Measurements from ENCODE around the gene PTCH1.

The PTCH1 gene

GRCh38 chr9:95419444-95419843 is 97.3 kb downstream of the PTCH1 start:
- DNase-seq (ENCODE audit: low read depth), result no peak
- TF ChIP-seq, protein P1, sequence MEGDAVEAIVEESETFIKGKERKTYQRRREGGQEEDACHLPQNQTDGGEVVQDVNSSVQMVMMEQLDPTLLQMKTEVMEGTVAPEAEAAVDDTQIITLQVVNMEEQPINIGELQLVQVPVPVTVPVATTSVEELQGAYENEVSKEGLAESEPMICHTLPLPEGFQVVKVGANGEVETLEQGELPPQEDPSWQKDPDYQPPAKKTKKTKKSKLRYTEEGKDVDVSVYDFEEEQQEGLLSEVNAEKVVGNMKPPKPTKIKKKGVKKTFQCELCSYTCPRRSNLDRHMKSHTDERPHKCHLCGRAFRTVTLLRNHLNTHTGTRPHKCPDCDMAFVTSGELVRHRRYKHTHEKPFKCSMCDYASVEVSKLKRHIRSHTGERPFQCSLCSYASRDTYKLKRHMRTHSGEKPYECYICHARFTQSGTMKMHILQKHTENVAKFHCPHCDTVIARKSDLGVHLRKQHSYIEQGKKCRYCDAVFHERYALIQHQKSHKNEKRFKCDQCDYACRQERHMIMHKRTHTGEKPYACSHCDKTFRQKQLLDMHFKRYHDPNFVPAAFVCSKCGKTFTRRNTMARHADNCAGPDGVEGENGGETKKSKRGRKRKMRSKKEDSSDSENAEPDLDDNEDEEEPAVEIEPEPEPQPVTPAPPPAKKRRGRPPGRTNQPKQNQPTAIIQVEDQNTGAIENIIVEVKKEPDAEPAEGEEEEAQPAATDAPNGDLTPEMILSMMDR (conservative IDR thresholded peaks at IDR 0.05; ENCODE audit: control insufficient read depth, insufficient read depth, low read depth, low read length), result no peak
- no peak overlapping the region for H3K4me3 ChIP-seq (ENCODE audit: control insufficient read depth, low read depth, low read length)

GRCh38 chr9:95415158-95415557 is 101.6 kb downstream of the PTCH1 start:
- DNase-seq (ENCODE audit: low read depth), result no peak
- TF ChIP-seq, protein P1 (conservative IDR thresholded peaks at IDR 0.05; ENCODE audit: control insufficient read depth, insufficient read depth, low read depth, low read length), result no peak
- no peak overlapping the region for H3K4me3 ChIP-seq (ENCODE audit: control insufficient read depth, low read depth, low read length)

GRCh38 chr9:95413793-95414192 is 103.0 kb downstream of the PTCH1 start:
- no peak overlapping the region for H3K4me3 ChIP-seq (ENCODE audit: control insufficient read depth, low read depth, low read length)
- TF ChIP-seq, protein P1 (conservative IDR thresholded peaks at IDR 0.05; ENCODE audit: control insufficient read depth, insufficient read depth, low read depth, low read length), result no peak
- no peak for DNase-seq (ENCODE audit: low read depth)

- TF ChIP-seq, protein P1 (conservative IDR thresholded peaks at IDR 0.05; ENCODE audit: control insufficient read depth, insufficient read depth, low read depth, low read length), result no peak
- no peak overlapping the region for H3K4me3 ChIP-seq (ENCODE audit: control insufficient read depth, low read depth, low read length)
- no peak for DNase-seq (ENCODE audit: low read depth)
Observed at GRCh38 chr9:95411054-95411892, 105.5 kb downstream of the PTCH1 start.

GRCh38 chr9:95409650-95410426 is 106.9 kb downstream of the PTCH1 start:
- peak; percentile 89 for DNase-seq (ENCODE audit: low read depth)
- TF ChIP-seq, protein P1 (conservative IDR thresholded peaks at IDR 0.05; ENCODE audit: control insufficient read depth, insufficient read depth, low read depth, low read length), result no peak
- H3K4me3 ChIP-seq (ENCODE audit: control insufficient read depth, low read depth, low read length), result no peak overlapping the region

- H3K4me3 ChIP-seq (ENCODE audit: control insufficient read depth, low read depth, low read length), result no peak overlapping the region
- DNase-seq (ENCODE audit: low read depth), result no peak
- TF ChIP-seq, protein P1 (conservative IDR thresholded peaks at IDR 0.05; ENCODE audit: control insufficient read depth, insufficient read depth, low read depth, low read length), result no peak
Observed at GRCh38 chr9:95407524-95407923, 109.2 kb downstream of the PTCH1 start.
